Naive thymus-derived CD8-positive, alpha-beta T cell (primary cell): Measurements from ENCODE around the gene ACSL1. TPM values are rescaled to one million over a fixed set of nuclear protein-coding genes. Genes with fewer than 3 reads are reported as not detected.
"Not testable (repeated sequence)": the region's sequence is repeated elsewhere in the genome, so short reads cannot be mapped to it uniquely, and the experiment has no call there.

Experiments used
- ATAC-seq, 2 donors: fragments of 150-1000 bp; cut with Tn5 transposase in 1 of 2; sonication (Bioruptor Pico), chemical (Tn5 transposase) in 1 of 2; 1 replicate in 1 of 2; 2 replicates in 1 of 2; pipeline ENCODE4 v1.10.0; 2021; ENCODE audit warnings: mild to moderate bottlenecking in 2 of 2, moderate library complexity in 2 of 2
- POLR2A ChIA-PET: fragments of 350-600 bp; sonication (Branson Sonifier 250); formaldehyde crosslinking; loops from one replicate; lab custom pipeline; 2021; ENCODE audit warnings: antibody characterized with exemption; lab: Charles Lee
- DNase-seq, 10 donors: peaks; one replicate each; pipeline versions ENCODE4 v3.0.0 to v3.0.0-alpha.2; 2020 to 2022
- H3K27ac Mint-ChIP-seq, 10 donors: one replicate each; pipeline ENCODE4 v1.8.0; 2020 to 2022; ENCODE audit warnings: mild to moderate bottlenecking in 10 of 10, mixed read lengths in 10 of 10, moderate library complexity in 4 of 10, inconsistent platforms in 1 of 10
- H3K27me3 Mint-ChIP-seq, 5 donors: one replicate each; pipeline ENCODE4 v1.8.0; 2021 to 2022; ENCODE audit warnings: mixed read lengths in 5 of 5
- H3K36me3 Mint-ChIP-seq, 3 donors: one replicate each; pipeline ENCODE4 v1.8.0; 2020 to 2022; ENCODE audit warnings: mixed read lengths in 3 of 3, mild to moderate bottlenecking in 2 of 3, inconsistent platforms in 1 of 3
- H3K4me1 Mint-ChIP-seq, 4 donors: one replicate each; pipeline ENCODE4 v1.8.0; 2021 to 2022; ENCODE audit warnings: mixed read lengths in 4 of 4
- H3K4me3 Mint-ChIP-seq, 10 donors: one replicate each; pipeline ENCODE4 v1.8.0; 2020 to 2022; ENCODE audit warnings: mild to moderate bottlenecking in 10 of 10, mixed read lengths in 10 of 10, moderate library complexity in 6 of 10, inconsistent platforms in 1 of 10
- H3K9me3 Mint-ChIP-seq, 9 donors: one replicate each; pipeline ENCODE4 v1.8.0; 2020 to 2022; ENCODE audit warnings: mixed read lengths in 9 of 9, mild to moderate bottlenecking in 3 of 9, inconsistent platforms in 1 of 9, moderate library complexity in 1 of 9
- polyA plus RNA-seq, 3 donors: library from polyadenylated mRNA; unstranded; fragments of 300-500 nt; fragmentation: Illumina TruSeq; gene quantifications; one replicate each; pipeline ENCODE4 v1.2.3, GENCODE V29; 2021
- total RNA-seq, 8 experiments: library from RNA in 2 of 8; stranded (reverse) in 2 of 8; gene quantifications; one replicate each; pipeline ENCODE4 v1.2.3 and lab custom pipeline; 2021 to 2026

Gene ACSL1
- total and polyA plus RNA-seq, 5 experiments from 2014 or later = 2.2 to 10.7 (median 3.2) TPM

- POLR2A ChIA-PET = no interaction called here
- no peak overlapping the region for H3K4me3 Mint-ChIP-seq
These were observed 25.4 kb upstream of the ACSL1 start for GRCh38 chr4:184851200-184851541.

DNA sequence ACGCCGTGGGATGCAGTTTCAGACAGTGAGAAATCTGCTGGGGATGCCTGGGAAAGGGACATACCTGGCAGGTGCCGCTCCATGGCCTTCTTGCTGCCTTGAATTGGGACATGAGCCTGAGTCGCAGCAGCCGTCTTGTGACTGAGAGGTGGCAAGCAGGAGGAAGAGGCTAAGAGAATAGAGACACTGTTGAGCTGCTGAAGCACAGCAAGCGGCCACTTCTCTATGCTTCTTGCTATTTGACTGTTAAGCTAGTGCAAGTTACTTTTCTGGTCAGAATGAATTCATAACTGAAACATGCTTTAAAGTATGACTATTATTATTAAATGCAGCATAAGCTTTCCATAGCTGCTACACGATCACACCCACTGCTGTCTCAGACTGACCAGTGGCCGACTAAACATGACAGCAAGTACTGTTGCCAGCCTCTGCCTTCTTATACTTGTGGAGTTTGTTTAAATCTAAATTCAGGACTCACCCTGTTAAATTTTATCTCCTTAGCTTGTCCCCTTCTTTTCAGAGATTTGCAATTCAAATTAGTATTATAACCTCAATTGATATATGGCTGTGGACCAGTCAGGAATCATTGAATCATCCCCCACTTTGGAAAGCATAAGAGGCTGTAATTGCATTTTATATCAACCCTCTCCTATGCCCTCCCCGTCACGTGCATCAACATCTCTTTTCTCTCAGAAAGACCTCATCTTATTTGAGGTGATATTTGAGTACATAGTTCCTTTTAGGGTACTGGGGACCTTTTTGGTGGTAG is 24.8 kb upstream of the ACSL1 start:
- Mint-ChIP-seq H3K27me3 (peaks cover 0 to 16% (median 7%) of the 10 kb centered on the region in 5 donors), H3K4me3 (no peak overlapping the region), H3K9me3 (no peaks in the 10 kb centered on the region), H3K36me3 (no peaks in the 10 kb centered on the region), H3K4me1 (peaks cover 3 to 21% (median 12%) of the 10 kb centered on the region in 4 donors), H3K27ac (peak overlapping the region in 1 of 10 donors; percentile 8)
- ATAC-seq (no peak), DNase-seq (no peak)
- POLR2A ChIA-PET = no interaction called here

More at GRCh38 chr4:184851200-184851541, 25.4 kb upstream of the ACSL1 start:
- no peak for DNase-seq
- peaks cover 3 to 22% (median 12%) of the 10 kb centered on the region in 4 donors for H3K4me1 Mint-ChIP-seq
- H3K36me3 Mint-ChIP-seq = no peaks in the 10 kb centered on the region
- H3K27ac Mint-ChIP-seq = no peak overlapping the region
- H3K27me3 Mint-ChIP-seq = peaks cover 0 to 16% (median 7%) of the 10 kb centered on the region in 5 donors
- no peaks in the 10 kb centered on the region for H3K9me3 Mint-ChIP-seq
- peak in 1 of 2 donors; percentile 43 for ATAC-seq

DNA sequence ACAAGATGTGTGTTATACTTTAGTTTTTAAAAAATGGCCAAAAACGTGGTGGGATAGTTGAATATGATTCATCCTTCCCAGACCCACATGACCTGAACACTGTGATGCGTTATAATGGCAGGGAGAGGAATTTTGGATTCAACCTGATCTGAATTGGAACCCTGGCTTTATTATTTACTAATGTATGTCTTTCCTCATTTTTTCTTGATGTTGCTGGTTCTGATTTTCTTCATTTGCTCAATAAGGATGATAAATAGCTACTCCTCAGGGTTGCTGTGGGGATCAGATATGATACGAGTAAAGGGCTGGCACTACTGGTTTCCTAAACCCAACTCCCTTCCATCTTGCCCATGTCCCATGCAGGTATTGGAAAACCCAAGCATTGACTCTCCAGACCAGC is 24.2 kb upstream of the ACSL1 start:
- H3K9me3 Mint-ChIP-seq = no peaks in the 10 kb centered on the region
- no peak for DNase-seq
- H3K27me3 Mint-ChIP-seq = peaks cover 0 to 13% (median 7%) of the 10 kb centered on the region in 5 donors
- POLR2A ChIA-PET = no interaction called here
- peaks cover 3 to 15% (median 8%) of the 10 kb centered on the region in 4 donors for H3K4me1 Mint-ChIP-seq
- no peak for ATAC-seq
- no peak overlapping the region for H3K4me3 Mint-ChIP-seq
- H3K27ac Mint-ChIP-seq = peak overlapping the region in 1 of 10 donors; percentile 8
- H3K36me3 Mint-ChIP-seq = no peaks in the 10 kb centered on the region

GRCh38 chr4:184849185-184849584 is 23.4 kb upstream of the ACSL1 start:
- ATAC-seq = no peak
- DNase-seq = no peak
- Mint-ChIP-seq H3K4me1 (peaks cover 0 to 7% (median under 1%) of the 10 kb centered on the region in 4 donors), H3K36me3 (no peaks in the 10 kb centered on the region), H3K4me3 (no peak overlapping the region), H3K27ac (no peak overlapping the region), H3K27me3 (peaks cover 0 to 11% (median 7%) of the 10 kb centered on the region in 5 donors), H3K9me3 (no peaks in the 10 kb centered on the region)
- POLR2A ChIA-PET = no interaction called here

GRCh38 chr4:184848510-184848909 is 22.7 kb upstream of the ACSL1 start:
- H3K36me3 Mint-ChIP-seq = no peaks in the 10 kb centered on the region
- no peak overlapping the region for H3K27ac Mint-ChIP-seq
- POLR2A ChIA-PET = no interaction called here
- no peak for DNase-seq
- no peak for ATAC-seq
- H3K27me3 Mint-ChIP-seq = peaks cover 0 to 11% (median 7%) of the 10 kb centered on the region in 5 donors
- no peak overlapping the region for H3K4me3 Mint-ChIP-seq
- H3K4me1 Mint-ChIP-seq = peaks cover 0 to 6% (median 0%) of the 10 kb centered on the region in 4 donors
- no peaks in the 10 kb centered on the region for H3K9me3 Mint-ChIP-seq

- H3K36me3 Mint-ChIP-seq = no peaks in the 10 kb centered on the region
- ATAC-seq (no peak), DNase-seq (no peak)
- no peaks in the 10 kb centered on the region for H3K9me3 Mint-ChIP-seq
- POLR2A ChIA-PET = interaction anchor here (0.6 kb wide), 1 partner anchor 1457 kb away, joined by 3 read pairs; no protein-coding TSS in a partner anchor
- H3K27me3 Mint-ChIP-seq = peaks cover 0 to 14% (median 8%) of the 10 kb centered on the region in 5 donors
- H3K4me1 Mint-ChIP-seq = peaks cover 0 to 6% (median 0%) of the 10 kb centered on the region in 4 donors
- H3K4me3 Mint-ChIP-seq = no peak overlapping the region
- no peak overlapping the region for H3K27ac Mint-ChIP-seq
These were observed 20.8 kb upstream of the ACSL1 start for GRCh38 chr4:184846531-184846930.

- H3K9me3 Mint-ChIP-seq = no peaks in the 10 kb centered on the region
- POLR2A ChIA-PET = no interaction called here
- DNase-seq (no peak), ATAC-seq (no peak)
- H3K36me3 Mint-ChIP-seq = no peaks in the 10 kb centered on the region
- H3K4me3 Mint-ChIP-seq = no peak overlapping the region
- peaks cover 0 to 17% (median 8%) of the 10 kb centered on the region in 5 donors for H3K27me3 Mint-ChIP-seq
- peaks cover 0 to 6% (median 0%) of the 10 kb centered on the region in 4 donors for H3K4me1 Mint-ChIP-seq
- H3K27ac Mint-ChIP-seq = no peak overlapping the region
These were observed 19.7 kb upstream of the ACSL1 start for GRCh38 chr4:184845367-184846021.

DNA sequence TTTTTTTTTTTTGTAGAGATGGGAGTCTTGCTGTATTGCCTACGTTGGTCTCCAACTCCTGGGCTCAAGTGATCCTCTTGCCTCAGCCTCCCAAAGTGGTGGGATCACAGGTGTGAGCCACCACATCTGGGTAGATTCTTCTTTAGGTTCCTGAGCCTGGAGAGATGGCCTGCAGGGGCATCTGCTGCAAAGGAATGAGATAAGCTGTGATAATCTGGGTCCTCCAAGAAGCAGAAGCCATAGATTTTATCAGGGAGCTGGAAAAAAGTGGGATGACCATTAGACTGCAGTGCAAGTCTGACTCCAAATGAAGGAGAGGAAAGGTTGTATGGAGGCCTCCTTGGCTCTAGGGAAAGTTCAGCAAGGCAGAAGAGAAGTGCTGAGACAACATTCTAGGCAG is 19.0 kb upstream of the ACSL1 start:
- H3K9me3 Mint-ChIP-seq = no peaks in the 10 kb centered on the region
- no peak for DNase-seq
- POLR2A ChIA-PET = no interaction called here
- H3K4me3 Mint-ChIP-seq = no peak overlapping the region
- H3K27me3 Mint-ChIP-seq = peaks cover 0 to 17% (median 6%) of the 10 kb centered on the region in 5 donors
- ATAC-seq = no peak
- no peak overlapping the region for H3K27ac Mint-ChIP-seq
- no peaks in the 10 kb centered on the region for H3K36me3 Mint-ChIP-seq
- peaks cover 0 to 6% (median 0%) of the 10 kb centered on the region in 4 donors for H3K4me1 Mint-ChIP-seq

GRCh38 chr4:184843984-184844554 is 18.3 kb upstream of the ACSL1 start:
- Mint-ChIP-seq H3K27ac (no peak overlapping the region), H3K9me3 (no peaks in the 10 kb centered on the region), H3K4me1 (peaks cover 0 to 6% (median 0%) of the 10 kb centered on the region in 4 donors), H3K36me3 (no peaks in the 10 kb centered on the region), H3K27me3 (peaks cover under 1 to 17% (median 8%) of the 10 kb centered on the region in 5 donors), H3K4me3 (no peak overlapping the region)
- POLR2A ChIA-PET = no interaction called here
- no peak for ATAC-seq
- no peak for DNase-seq

DNA sequence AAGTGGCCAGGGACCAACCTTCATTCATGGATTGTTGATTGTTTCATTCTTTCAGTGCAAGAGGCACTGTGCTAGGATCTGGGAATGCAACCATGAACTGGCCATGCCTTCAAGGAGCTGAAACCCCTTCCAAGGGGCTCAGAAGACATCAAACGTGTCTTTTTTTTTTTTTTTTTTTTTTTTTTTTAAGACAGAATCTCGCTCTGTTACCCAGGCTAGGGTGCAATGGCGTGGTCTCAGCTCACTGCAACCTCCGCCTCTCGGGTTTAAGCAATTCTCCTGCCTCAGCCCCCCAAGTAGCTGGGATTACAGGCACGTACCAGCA is 13.3 kb upstream of the ACSL1 start:
- H3K27me3 Mint-ChIP-seq, H3K36me3 Mint-ChIP-seq, H3K9me3 Mint-ChIP-seq, H3K4me3 Mint-ChIP-seq, H3K27ac Mint-ChIP-seq, H3K4me1 Mint-ChIP-seq, DNase-seq, ATAC-seq: not testable (repeated sequence)
- POLR2A ChIA-PET = interaction anchor here (0.7 kb wide), 1 partner anchor 612 kb away, joined by 3 read pairs; no protein-coding TSS in a partner anchor

DNA sequence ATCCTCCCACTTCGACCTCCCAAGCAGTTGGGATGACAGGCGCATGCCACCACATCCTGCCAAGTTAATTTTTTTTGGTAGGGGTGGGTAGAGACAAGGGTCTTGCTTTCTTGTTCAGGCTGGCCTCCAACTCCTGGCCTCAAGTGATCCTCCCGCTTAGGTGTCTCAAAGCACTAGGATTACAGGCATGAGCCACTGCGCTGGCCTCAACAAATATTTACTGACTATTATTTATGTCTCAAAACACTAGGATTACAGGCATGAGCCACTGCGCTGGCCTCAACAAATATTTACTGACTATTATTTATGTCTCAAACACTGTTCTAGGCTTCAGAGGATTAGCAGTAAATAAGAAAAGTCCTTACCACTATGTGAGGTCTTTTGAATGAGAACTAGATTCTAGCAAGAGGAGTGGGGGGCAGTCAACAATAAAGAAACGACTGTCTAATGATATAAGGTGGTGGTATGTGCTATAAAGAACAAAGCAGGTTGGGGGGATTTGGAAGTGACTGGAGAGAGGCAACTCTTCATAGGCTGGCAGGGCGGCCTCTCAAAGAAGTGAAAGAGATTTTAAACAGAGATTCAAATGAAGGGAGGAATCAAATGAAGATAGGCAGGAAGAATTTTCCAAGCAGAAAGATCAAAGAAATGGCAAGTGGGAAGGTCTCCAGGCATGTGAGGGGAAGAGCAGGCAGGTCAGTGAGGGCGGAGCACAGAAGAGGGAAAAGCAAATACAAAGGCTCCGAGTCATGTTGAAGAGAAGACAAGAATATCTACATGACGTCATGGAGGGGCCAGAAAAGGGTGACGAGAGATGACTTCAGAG is 12.7 kb upstream of the ACSL1 start:
- POLR2A ChIA-PET = no interaction called here
- Mint-ChIP-seq H3K36me3 (no peaks in the 10 kb centered on the region), H3K27ac (no peak overlapping the region), H3K4me1 (peaks cover 0 to 2% (median 0%) of the 10 kb centered on the region in 4 donors), H3K4me3 (no peak overlapping the region), H3K27me3 (peaks cover 0 to 9% (median 5%) of the 10 kb centered on the region in 5 donors), H3K9me3 (no peaks in the 10 kb centered on the region)
- no peak for DNase-seq
- no peak for ATAC-seq

GRCh38 chr4:184836613-184837012 is 10.8 kb upstream of the ACSL1 start:
- no peaks in the 10 kb centered on the region for H3K9me3 Mint-ChIP-seq
- H3K27ac Mint-ChIP-seq = no peak overlapping the region
- no peaks in the 10 kb centered on the region for H3K36me3 Mint-ChIP-seq
- no peak overlapping the region for H3K4me3 Mint-ChIP-seq
- POLR2A ChIA-PET = no interaction called here
- DNase-seq = no peak
- H3K27me3 Mint-ChIP-seq = peaks cover 0 to 9% (median 2%) of the 10 kb centered on the region in 5 donors
- H3K4me1 Mint-ChIP-seq = peaks cover 0 to 2% (median 0%) of the 10 kb centered on the region in 4 donors
- no peak for ATAC-seq
